Omental fat pad (tissue), 4 donors: Measurements from ENCODE around the gene SORCS2. TPM values are rescaled to one million over a fixed set of nuclear protein-coding genes. Genes with fewer than 3 reads are reported as not detected.

Experiments used
- ATAC-seq: fragments of 150-250 bp; one replicate; pipeline ENCODE4 v1.9.1; 2016; ENCODE audit warnings: mild to moderate bottlenecking, moderate library complexity; ENCODE audit not compliant: low FRiP score
- DNase-seq: peaks from one replicate; pipeline ENCODE4 v3.0.0-alpha.2; 2019; ENCODE audit warnings: low spot score
- total RNA-seq, 4 donors: library from RNA; depleted of rRNA; stranded (reverse); fragments of >200 nt; gene quantifications; one replicate each; pipeline ENCODE4 v1.1.0, GENCODE V29; 2016
- TF ChIP-seq, protein P1 (sequence below), 3 donors: fragments of 450-650 bp; IDR thresholded peaks; one replicate each; pipeline ENCODE4 v1.5.1; 2016 to 2017; ENCODE audit warnings: antibody characterized with exemption in 3 of 3, mild to moderate bottlenecking in 3 of 3, moderate library complexity in 2 of 3

SORCS2 gene
- total RNA-seq, 4 donors from 2014 or later: 0.63 to 4.6 (median 1.2) TPM

DNA sequence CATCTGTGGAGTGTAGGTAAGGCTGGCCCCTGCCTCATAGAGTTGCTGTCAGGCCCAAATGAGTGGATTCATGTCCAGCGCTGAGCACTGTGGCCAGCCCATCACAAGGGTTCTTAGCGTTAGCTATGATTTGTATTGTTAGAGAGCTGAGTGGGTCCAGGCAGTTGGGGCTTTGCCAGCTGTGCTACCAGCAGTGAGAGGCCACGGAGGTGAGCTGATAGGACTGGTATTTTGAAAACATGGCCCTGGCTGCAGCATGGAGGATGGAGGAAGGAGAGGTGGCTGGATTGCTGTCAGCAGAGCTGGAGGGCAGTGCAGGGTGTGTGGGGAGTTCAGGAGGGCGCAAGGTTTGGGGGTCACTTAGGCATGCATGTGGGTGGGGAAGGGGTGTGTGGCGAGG lies 172.6 kb downstream of the SORCS2 start:
- no peak for ATAC-seq
- TF ChIP-seq, protein P1, sequence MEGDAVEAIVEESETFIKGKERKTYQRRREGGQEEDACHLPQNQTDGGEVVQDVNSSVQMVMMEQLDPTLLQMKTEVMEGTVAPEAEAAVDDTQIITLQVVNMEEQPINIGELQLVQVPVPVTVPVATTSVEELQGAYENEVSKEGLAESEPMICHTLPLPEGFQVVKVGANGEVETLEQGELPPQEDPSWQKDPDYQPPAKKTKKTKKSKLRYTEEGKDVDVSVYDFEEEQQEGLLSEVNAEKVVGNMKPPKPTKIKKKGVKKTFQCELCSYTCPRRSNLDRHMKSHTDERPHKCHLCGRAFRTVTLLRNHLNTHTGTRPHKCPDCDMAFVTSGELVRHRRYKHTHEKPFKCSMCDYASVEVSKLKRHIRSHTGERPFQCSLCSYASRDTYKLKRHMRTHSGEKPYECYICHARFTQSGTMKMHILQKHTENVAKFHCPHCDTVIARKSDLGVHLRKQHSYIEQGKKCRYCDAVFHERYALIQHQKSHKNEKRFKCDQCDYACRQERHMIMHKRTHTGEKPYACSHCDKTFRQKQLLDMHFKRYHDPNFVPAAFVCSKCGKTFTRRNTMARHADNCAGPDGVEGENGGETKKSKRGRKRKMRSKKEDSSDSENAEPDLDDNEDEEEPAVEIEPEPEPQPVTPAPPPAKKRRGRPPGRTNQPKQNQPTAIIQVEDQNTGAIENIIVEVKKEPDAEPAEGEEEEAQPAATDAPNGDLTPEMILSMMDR (IDR thresholded peaks at IDR 0.05): no peak
- no peak for DNase-seq

DNA sequence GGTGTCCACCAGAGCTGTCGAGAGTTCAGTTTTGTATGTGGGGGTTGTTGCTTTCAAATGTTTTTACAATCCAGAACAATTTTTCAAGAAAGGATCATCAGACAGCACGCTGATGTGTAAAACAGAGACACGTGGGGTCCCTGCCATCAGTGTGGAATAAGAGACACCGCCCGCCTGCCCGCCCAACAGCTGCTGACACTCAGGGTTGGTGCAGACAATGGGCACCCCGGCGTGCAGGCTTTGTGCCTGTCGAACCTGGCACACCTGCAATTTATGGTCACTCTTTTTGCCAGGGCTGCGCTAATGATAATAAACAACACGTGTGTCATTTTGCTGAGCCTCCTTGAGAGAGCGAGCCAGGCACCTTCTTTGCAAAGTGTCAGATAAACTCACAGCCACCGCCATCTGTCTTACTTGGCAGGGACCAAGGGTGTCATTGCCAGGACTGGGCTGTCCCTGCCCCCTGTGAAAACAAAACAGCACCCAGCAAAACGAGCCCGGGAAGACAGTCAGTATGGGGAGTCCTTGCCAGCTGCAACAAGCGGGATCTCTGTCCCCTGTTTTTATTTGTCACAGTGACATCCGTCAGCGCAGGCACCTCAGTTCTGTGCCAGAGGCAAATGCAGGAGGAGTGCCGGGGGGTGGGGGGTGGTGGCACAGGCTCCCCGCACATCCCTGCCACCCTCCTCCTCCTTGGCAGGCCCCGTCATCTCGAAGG lies 173.3 kb downstream of the SORCS2 start:
- no peak for DNase-seq
- TF ChIP-seq, protein P1 (IDR thresholded peaks at IDR 0.05): no peak
- ATAC-seq: no peak

DNA sequence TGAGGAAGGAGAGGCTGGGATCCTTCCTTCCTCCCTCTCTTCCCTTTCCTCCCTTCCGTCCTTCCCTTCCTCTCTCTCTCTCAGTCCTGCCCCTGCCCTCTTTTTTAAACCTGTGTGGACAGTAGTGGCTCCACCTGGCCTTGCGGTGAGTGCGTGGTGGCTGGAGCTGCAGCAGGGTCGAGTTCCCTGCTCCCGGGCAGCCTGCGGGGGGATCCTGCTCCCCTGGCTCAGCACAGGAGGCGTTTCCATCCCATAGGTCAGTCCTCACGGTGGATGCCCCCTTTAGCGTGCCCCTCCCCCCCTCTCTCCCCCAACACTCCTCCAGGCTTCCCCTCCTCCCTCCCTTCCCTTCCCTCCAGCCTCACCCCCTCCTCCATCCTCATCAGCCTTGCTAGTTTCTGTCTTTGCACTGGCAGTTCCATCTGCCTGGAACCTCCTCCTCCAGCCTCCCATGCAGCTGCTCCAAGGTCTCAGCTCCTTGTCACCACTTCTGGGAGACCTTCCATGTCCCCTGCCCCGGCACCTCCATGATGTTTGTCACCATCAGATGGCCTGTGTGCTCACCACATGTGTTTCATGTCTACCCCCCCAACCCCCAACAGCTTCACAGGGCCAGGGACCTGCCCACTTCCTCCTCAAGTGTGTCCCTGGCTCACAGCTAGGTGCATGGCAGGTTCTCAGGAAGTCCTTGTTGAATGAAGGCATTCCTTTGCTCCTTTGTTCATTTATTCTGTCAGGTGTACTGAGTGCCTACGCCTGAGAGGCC lies 174.0 kb downstream of the SORCS2 start:
- DNase-seq (no peak), ATAC-seq (no peak)
- TF ChIP-seq, protein P1 (IDR thresholded peaks at IDR 0.05): no peak

DNA sequence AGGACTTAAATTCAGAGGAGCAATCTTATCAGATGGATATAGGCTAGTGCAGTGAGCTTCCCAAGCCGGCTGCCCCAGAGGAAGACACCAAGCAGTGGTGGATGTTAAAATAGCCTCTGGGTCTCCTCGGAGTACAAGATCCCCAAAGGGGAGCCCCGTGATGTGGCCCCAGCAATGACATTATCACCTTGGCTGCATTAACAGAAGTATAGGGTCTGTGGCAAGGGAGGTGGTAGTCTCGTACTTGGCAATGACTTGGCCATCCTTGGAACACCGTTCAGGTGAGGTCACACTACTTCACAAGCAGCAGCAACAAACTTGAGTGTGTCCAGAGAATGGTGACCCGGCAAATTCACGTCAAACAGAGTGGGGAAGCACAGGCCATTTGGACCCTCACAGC lies 174.6 kb downstream of the SORCS2 start:
- ATAC-seq (no peak), DNase-seq (no peak)
- TF ChIP-seq, protein P1 (IDR thresholded peaks at IDR 0.05): no peak

DNA sequence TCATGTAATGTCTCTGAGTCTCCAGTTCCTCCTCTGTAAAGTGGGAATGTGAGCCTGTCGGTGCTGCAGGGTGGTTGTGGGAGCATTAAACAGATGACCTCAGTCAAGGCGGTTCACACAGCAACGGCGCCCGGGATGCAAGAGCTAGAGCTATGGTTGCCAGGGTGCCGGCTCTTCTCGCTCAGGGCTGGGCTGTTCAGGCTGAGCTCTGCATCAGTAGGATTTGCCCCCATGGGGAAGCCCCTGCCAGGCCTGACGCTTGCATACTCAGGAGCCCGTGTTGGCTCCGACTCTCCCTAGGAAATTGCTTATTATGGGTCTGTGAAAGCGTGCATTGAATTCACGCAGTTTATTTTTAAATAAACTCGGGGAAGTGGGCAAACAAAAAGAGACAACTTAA lies 175.1 kb downstream of the SORCS2 start:
- DNase-seq (no peak), ATAC-seq (no peak)
- TF ChIP-seq, protein P1 (IDR thresholded peaks at IDR 0.05): no peak

DNA sequence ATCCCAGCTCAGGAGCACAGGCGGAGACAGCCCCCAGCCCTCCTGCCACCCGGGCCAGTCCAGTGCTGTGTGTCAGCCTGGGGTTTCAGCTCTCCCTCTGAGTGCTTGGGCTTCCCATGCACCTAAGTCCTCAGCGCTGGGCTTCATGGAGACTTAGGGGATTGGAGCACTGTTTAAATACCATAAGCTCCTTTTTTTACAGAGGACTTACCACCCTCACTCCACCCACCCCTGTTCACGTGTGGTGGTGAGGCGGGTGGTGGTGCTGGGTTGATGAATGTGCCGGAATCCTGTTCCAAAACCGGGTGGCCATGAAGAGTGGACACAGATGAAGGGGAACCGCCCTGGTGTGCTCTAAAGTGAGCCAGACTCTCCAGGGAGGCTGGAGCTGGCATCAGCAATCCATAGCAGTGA lies 175.5 kb downstream of the SORCS2 start:
- DNase-seq (no peak), ATAC-seq (no peak)
- TF ChIP-seq, protein P1 (IDR thresholded peaks at IDR 0.05): no peak
